Neural progenitor cell (in vitro differentiated cells): Measurements from ENCODE around the gene MYLK2.

Experiments used
- EZH2 ChIP-seq: fragments of 200-600 bp; sonication (generic); IDR thresholded peaks from 2 replicates; pipeline ENCODE4 v1.6.1; 2017; ENCODE audit warnings: antibody characterized with exemption, mild to moderate bottlenecking, moderate library complexity
- TF ChIP-seq, protein P1 (sequence below): fragments of 200-600 bp; sonication (generic); IDR thresholded peaks from 2 replicates; pipeline ENCODE4 v1.5.1; 2017; ENCODE audit warnings: antibody characterized with exemption, mild to moderate bottlenecking

- TF ChIP-seq, protein P1, sequence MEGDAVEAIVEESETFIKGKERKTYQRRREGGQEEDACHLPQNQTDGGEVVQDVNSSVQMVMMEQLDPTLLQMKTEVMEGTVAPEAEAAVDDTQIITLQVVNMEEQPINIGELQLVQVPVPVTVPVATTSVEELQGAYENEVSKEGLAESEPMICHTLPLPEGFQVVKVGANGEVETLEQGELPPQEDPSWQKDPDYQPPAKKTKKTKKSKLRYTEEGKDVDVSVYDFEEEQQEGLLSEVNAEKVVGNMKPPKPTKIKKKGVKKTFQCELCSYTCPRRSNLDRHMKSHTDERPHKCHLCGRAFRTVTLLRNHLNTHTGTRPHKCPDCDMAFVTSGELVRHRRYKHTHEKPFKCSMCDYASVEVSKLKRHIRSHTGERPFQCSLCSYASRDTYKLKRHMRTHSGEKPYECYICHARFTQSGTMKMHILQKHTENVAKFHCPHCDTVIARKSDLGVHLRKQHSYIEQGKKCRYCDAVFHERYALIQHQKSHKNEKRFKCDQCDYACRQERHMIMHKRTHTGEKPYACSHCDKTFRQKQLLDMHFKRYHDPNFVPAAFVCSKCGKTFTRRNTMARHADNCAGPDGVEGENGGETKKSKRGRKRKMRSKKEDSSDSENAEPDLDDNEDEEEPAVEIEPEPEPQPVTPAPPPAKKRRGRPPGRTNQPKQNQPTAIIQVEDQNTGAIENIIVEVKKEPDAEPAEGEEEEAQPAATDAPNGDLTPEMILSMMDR, result peak; percentile 6
- no peak for TF ChIP-seq EZH2
These were observed 42.4 kb downstream of the MYLK2 start for GRCh38 chr20:31861385-31862156.
